ENCODE measurements around the gene JAKMIP1. TPM values are rescaled to one million over a fixed set of nuclear protein-coding genes. Genes with fewer than 3 reads are reported as not detected.

Gene JAKMIP1
- total RNA-seq (1 to 10 TPM in 3 of 9 donors, under 1 TPM in 4, not detected in 2; 0.14 to 4.6 (median 0.78) TPM), polyA plus RNA-seq (1 to 10 TPM; 1.6 to 5.3 (median 4.6) TPM)
- long read RNA-seq, donor 1: 0 reads
- long read RNA-seq, donor 2: 0 reads
- long read RNA-seq, donor 3: 0 reads
- long read RNA-seq, donor 4: 0 reads
- long read RNA-seq, donor 5: 0 reads
- long read RNA-seq, donor 6, partial matches to known transcripts: 0 of 4 reads
- long read RNA-seq, donor 6, other reads (novel, unspliced or antisense): 1 of 4 reads
- long read RNA-seq, donor 7: 0 reads
- long read RNA-seq, donor 8: 0 reads
- long read RNA-seq, donor 9: 0 reads
- long read RNA-seq, donor 10: 0 reads

DNA sequence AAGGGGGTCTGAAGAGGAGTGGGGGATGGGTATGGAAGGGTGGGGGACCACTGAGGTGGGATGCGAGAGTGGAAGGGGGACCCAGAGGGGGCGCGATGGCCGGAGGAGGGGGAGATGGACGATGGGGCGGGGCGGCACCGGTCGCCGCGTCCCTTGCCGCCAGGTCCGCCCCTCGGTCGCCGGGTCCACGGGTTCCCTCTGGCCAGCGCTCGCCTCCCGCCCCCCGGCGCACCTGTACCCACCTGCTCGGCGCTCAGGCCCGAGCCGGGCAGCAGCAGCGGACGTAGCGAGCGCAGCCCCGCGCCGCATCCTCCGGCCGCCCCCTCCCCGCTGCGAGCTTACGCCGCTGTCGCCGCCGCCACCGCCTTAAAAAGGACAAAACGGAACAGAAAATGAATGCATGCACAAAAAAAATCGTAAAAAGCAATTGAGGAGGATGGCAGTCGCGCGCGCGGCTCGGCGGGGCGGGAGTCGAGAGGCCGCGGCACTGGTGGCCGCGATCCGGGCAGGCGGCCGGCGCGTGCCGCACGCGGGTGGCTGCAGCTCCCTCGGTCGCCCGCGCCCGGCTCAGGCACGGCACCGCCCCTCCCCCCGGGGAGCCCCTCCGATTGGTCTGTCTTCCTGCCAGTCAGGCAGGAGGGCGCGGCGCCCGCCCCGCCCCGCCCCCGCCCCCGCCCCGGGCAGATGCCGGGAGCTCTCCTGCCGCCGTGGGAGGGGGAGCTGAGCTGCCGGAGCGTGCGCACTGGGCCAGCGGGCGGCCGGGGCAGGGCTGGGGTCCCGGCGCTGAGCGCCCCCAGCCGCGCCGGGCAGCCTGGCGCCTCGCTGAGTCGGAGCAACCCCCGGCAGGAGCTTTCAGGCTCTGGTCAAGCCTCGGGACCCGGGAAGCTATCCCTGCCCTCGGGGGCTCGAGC is at the start of gene JAKMIP1:
Gene JAKMIP1, minus strand, starts transcription at position 539 of the 911 bp plus-strand sequence. CDS start 87,699 bp downstream, outside the sequence.
- peak within 1 kb of the TSS in 2 of 4 donors; percentile 11 to 69 for H3K4me3 ChIP-seq
- intact Hi-C loops (cut with DNase I): no loop called here
- peak within 1 kb of the TSS in 1 of 5 donors; percentile 59 for H3K27ac ChIP-seq
- no peak for TF ChIP-seq POLR2A (IDR thresholded peaks at IDR 0.05)
- TF ChIP-seq, protein P1, sequence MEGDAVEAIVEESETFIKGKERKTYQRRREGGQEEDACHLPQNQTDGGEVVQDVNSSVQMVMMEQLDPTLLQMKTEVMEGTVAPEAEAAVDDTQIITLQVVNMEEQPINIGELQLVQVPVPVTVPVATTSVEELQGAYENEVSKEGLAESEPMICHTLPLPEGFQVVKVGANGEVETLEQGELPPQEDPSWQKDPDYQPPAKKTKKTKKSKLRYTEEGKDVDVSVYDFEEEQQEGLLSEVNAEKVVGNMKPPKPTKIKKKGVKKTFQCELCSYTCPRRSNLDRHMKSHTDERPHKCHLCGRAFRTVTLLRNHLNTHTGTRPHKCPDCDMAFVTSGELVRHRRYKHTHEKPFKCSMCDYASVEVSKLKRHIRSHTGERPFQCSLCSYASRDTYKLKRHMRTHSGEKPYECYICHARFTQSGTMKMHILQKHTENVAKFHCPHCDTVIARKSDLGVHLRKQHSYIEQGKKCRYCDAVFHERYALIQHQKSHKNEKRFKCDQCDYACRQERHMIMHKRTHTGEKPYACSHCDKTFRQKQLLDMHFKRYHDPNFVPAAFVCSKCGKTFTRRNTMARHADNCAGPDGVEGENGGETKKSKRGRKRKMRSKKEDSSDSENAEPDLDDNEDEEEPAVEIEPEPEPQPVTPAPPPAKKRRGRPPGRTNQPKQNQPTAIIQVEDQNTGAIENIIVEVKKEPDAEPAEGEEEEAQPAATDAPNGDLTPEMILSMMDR (IDR thresholded peaks at IDR 0.05): no peak
- peak; percentile 63 to 92 (median 74) for DNase-seq
- no peaks in the 10 kb centered on the region for H3K9me3 ChIP-seq (replicated peaks in 1 of 3)
- peaks cover 25% of the 10 kb centered on the region for H3K27me3 ChIP-seq
- H3K4me1 ChIP-seq (replicated peaks in 1 of 2): peaks cover 6 to 9% of the 10 kb centered on the region in 2 donors
- 1 to 2% (median 1%) methylated on average over 33 to 107 of the region's 107 CpGs for WGBS, 4 donors
- H3K36me3 ChIP-seq (replicated peaks in 1 of 2): no peaks in the 10 kb centered on the region

DNA sequence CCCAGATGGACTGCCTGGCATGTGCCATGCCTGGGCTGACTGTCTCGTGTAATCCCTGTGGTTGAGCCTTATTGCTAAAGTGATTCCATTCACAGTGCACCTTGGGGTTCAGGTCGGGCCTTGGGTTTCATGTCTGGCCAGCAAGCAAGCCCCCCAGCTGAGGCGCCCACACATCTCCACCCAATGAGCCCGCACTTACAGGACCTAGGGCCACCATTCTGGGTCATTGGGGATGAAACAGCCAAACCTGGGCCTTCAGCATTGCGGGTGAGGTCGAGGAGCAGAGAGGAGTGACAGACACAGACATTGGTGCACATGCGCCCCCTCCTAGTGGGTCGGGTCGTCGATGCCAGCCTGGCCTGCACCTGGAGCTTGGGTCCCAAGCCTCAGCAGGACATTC is 48.0 kb upstream of the JAKMIP1 start:
- Histone ChIP-seq H3K4me3 (no peak overlapping the region), H3K27me3 (peaks cover 17% of the 10 kb centered on the region), H3K9me3 (replicated peaks in 1 of 3) (no peaks in the 10 kb centered on the region), H3K4me1 (replicated peaks in 1 of 2) (no peaks in the 10 kb centered on the region), H3K36me3 (replicated peaks in 1 of 2) (no peaks in the 10 kb centered on the region), H3K27ac (no peak overlapping the region)
- DNase-seq: no peak
- intact Hi-C loops (cut with DNase I): no loop called here
- 62 to 100% (median 70%) methylated on average over 1 to 10 of the region's 10 CpGs for WGBS, 4 donors
- TF ChIP-seq, protein P1 (IDR thresholded peaks at IDR 0.05): no peak

DNA sequence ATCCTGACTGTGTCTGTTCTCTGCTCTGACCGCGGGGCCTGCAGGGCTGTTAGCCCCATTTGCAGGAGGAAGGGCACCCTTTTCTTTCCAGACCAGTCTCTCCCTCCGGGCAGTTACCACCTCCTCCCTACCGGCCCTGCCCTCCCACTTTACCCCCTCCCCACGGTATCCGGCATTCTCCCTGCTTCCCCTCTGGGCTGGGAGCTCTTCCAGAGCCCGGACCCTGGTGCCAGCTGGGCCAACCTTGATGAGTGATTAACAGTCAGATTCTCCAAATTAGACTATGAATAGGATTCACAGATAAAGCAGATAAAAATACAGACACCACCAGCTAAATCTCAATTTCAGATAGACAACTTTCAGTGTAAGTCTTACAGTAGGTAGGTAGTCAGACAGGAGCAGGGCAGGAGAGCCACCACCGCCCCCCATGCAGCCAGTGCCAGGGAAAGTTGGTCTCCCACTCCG is 45.9 kb upstream of the JAKMIP1 start:
- DNase-seq: no peak
- 44 to 63% (median 52%) methylated on average over 9 of the region's 9 CpGs for WGBS, 4 donors
- intact Hi-C loops (cut with DNase I): no loop called here
- Histone ChIP-seq H3K9me3 (replicated peaks in 1 of 3) (no peaks in the 10 kb centered on the region), H3K36me3 (replicated peaks in 1 of 2) (no peaks in the 10 kb centered on the region), H3K4me1 (replicated peaks in 1 of 2) (no peaks in the 10 kb centered on the region), H3K27me3 (peaks cover 17% of the 10 kb centered on the region), H3K27ac (no peak overlapping the region), H3K4me3 (no peak overlapping the region)
- TF ChIP-seq, protein P1 (IDR thresholded peaks at IDR 0.05): no peak
- no peak for TF ChIP-seq POLR2A (IDR thresholded peaks at IDR 0.05)
